Heart right ventricle (tissue), 16 donors: ENCODE results near the gene PRR15L. TPM values are rescaled to one million over a fixed set of nuclear protein-coding genes. Genes with fewer than 3 reads are reported as not detected.

Experiments
- ATAC-seq, 8 donors: fragments of 200-7000 bp; cut with Tn5 transposase; one replicate each; pipeline ENCODE4 v1.9.1; 2020; ENCODE audit warnings: mild to moderate bottlenecking in 8 of 8, moderate library complexity in 8 of 8, moderate number of reproducible peaks in 1 of 8
- DNase-seq, 2 donors: peaks; one replicate each; pipeline ENCODE4 v3.0.0-alpha.2; 2020
- H3K27ac ChIP-seq, 10 donors: fragments of 200-600 bp; sonication (generic) in 2 of 10; one replicate each; pipeline versions ENCODE4 v1.5.0 to v1.8.0; 2020 to 2022; ENCODE audit warnings: mild to moderate bottlenecking in 3 of 10
- H3K27me3 ChIP-seq, 7 donors: fragments of 200-600 bp; one replicate each; pipeline ENCODE4 v1.8.0; 2021 to 2022; ENCODE audit warnings: mild to moderate bottlenecking in 2 of 7
- H3K36me3 ChIP-seq, 9 donors: fragments of 200-600 bp; sonication (generic) in 1 of 9; one replicate each; pipeline versions ENCODE4 v1.5.0 to v1.8.0; 2020 to 2022; ENCODE audit warnings: mild to moderate bottlenecking in 2 of 9
- H3K4me1 ChIP-seq, 9 donors: fragments of 200-600 bp; sonication (generic) in 1 of 9; one replicate each; pipeline versions ENCODE4 v1.5.0 to v1.8.0; 2020 to 2022; ENCODE audit warnings: mild to moderate bottlenecking in 4 of 9
- H3K4me3 ChIP-seq, 10 donors: fragments of 200-600 bp; sonication (generic) in 2 of 10; one replicate each; pipeline versions ENCODE4 v1.5.0 to v1.8.0; 2020 to 2022; ENCODE audit warnings: mild to moderate bottlenecking in 7 of 10, moderate library complexity in 2 of 10
- H3K9me3 ChIP-seq, 11 donors: fragments of 200-600 bp in 10 of 11; sonication (generic) in 2 of 11; one replicate each; pipeline versions ENCODE4 v1.5.0 to v1.8.0; 2013 to 2022; ENCODE audit warnings: mild to moderate bottlenecking in 2 of 11, control low read depth in 1 of 11, moderate library complexity in 1 of 11
- WGBS, 2 donors: extraction: QIAGEN DNeasy Blood & Tissue Kit; methylation state at CpG; one replicate each; pipeline ENCODE4 v1.1.7; 2013; ENCODE audit warnings: inconsistent platforms in 1 of 2; 5-methylcytosine and 5-hydroxymethylcytosine counted together
- intact Hi-C, 10 donors: fragments of 100-400 bp; cut with DNase I; formaldehyde crosslinking; loops; one replicate each; pipeline versions ENCODE4 v1.11.1 to v1.14.2; 2022
- long read RNA-seq, 3 donors: library from polyadenylated mRNA; unstranded; transcript quantifications; one replicate each; pipeline ENCODE4 v2.0.0, GENCODE V29; 2020 to 2021
- polyA plus RNA-seq, 2 donors: library from polyadenylated mRNA; stranded (reverse); fragments of 200-250 nt; gene quantifications; one replicate each; pipeline ENCODE4 v1.2.3, GENCODE V29; 2013
- total RNA-seq, 10 donors: library from RNA; stranded (reverse); fragmentation: NEBNext Ultra II Directional in 3 of 10; extraction: Animal tissue kit (Norgen Biotek cat#: 25700) in 3 of 10; gene quantifications; one replicate each; pipeline versions ENCODE4 v1.2.1 to v1.2.4, GENCODE V29; 2021 to 2023
- TF ChIP-seq, protein P1 (sequence below), 9 donors: fragments of 200-600 bp; sonication (generic) in 2 of 9; IDR thresholded peaks; one replicate each; pipeline versions ENCODE4 v1.5.0 to v1.8.0; 2021 to 2022; ENCODE audit warnings: antibody characterized with exemption in 9 of 9, mild to moderate bottlenecking in 5 of 9, moderate library complexity in 1 of 9
- donor health status: Arrhythmogenic right ventricular cardiomyopathy.
- donor health status: ischemic (EF 13 %, LVEDD 7.1; RV severe dilation, severe dysfunction).
- donor health status: healthy with polysubstance abuse.
- donor health status: DM: no; HTN: yes; CAD: no.
- donor health status: DM: no; HTN: no; CAD: no.
- donor health status: ischemic (EF 25% LVEDD 6.9; RV normal size, moderate dysfunction).
- donor health status: ischemic (EF 25% LVEDD 5.7; RV mildly dilated, moderate dysfunction).
- donor health status: healthy.
- donor health status: DM: yes; HTN: yes; CAD: no.
- donor health status: Ischemic cardiomyopathy.
- donor health status: ischemic (EF 35%, LVEDD 5.7; RV mildly dilated, moderate dysfunction).
- donor health status: nonischemic (EF 11% LVEDD 7.7; RV severe dilation, severe dysfunction).
- donor health status: DM: yes; HTN: yes; CAD: no.
- donor health status: PGD.
- donor health status: ischemic (EF 29% LVEDD 5.4; RV normal size, mild dysfunction).
- donor health status: nonischemic (EF 23%, LVEDD 6.1; RV moderate dilation, normal function).

The PRR15L gene
- not detected for total RNA-seq
- polyA plus RNA-seq: not detected
- long read RNA-seq, donor 1: 0 reads
- long read RNA-seq, donor 2: 0 reads
- long read RNA-seq, donor 3: 0 reads

DNA sequence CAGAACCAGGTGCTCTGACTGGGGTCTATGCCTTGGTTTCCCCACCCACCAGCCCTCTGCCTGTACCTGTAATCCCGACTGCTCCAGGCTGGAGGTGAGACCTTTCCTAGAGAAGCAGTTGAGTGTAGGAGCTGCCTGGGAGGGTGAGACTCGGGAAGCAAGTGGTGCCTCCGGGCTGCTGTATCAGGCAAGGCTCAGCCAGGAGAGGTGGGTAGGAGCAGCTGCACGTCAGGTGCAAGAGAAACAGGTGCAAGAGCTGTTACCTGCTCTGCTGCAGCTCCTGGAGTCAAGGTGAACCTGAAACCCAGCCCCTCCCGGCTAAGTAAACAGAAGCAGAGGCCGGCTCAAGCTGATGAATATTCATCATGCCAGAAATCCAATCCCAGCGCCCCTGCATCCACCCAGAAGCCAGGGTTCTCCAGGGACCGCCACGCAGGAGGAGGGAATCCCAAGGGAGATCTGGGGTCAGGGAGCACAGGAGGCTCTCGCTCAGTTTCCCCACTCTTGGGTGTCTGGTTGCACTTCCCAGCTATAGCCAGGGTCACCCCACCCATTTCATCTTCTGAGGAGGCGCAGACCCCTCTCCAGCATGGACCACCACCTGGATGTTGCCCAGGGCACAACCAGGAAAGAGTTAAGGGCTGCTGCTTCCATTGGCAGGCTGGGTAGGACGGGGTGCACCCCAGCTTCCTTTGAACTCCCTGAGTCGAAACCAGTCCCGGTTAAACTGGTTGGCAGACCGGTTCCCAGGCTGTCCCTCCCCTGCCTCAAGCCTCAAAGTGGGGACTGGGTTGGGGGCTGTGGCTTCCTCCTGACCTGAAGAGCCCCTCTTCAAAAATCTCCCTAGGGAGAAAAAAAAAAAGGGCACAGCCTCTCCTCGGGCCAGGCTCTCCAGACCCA, at the start of gene PRR15L:
Gene PRR15L, minus strand, starts transcription at position 293 of the 900 bp plus-strand sequence. CDS start 4,649 bp downstream, outside the sequence.
- intact Hi-C loops: loop anchor here in 1 of 10 donors (10.0 kb wide), 1 partner anchor 57 kb away; no protein-coding TSS in a partner anchor
- no peak for DNase-seq
- H3K4me1 ChIP-seq: no peaks in the 10 kb centered on the region
- no peak within 1 kb of the TSS for H3K4me3 ChIP-seq
- TF ChIP-seq, protein P1, sequence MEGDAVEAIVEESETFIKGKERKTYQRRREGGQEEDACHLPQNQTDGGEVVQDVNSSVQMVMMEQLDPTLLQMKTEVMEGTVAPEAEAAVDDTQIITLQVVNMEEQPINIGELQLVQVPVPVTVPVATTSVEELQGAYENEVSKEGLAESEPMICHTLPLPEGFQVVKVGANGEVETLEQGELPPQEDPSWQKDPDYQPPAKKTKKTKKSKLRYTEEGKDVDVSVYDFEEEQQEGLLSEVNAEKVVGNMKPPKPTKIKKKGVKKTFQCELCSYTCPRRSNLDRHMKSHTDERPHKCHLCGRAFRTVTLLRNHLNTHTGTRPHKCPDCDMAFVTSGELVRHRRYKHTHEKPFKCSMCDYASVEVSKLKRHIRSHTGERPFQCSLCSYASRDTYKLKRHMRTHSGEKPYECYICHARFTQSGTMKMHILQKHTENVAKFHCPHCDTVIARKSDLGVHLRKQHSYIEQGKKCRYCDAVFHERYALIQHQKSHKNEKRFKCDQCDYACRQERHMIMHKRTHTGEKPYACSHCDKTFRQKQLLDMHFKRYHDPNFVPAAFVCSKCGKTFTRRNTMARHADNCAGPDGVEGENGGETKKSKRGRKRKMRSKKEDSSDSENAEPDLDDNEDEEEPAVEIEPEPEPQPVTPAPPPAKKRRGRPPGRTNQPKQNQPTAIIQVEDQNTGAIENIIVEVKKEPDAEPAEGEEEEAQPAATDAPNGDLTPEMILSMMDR (IDR thresholded peaks at IDR 0.05): no peak
- WGBS, 2 donors: 51 to 57% methylated on average over 16 of the region's 16 CpGs
- H3K9me3 ChIP-seq: peaks cover 0 to 5% (median 0%) of the 10 kb centered on the region in 11 donors
- no peak for ATAC-seq
- H3K27me3 ChIP-seq: no peaks in the 10 kb centered on the region
- H3K36me3 ChIP-seq: no peaks in the 10 kb centered on the region
- H3K27ac ChIP-seq: no peak within 1 kb of the TSS

DNA sequence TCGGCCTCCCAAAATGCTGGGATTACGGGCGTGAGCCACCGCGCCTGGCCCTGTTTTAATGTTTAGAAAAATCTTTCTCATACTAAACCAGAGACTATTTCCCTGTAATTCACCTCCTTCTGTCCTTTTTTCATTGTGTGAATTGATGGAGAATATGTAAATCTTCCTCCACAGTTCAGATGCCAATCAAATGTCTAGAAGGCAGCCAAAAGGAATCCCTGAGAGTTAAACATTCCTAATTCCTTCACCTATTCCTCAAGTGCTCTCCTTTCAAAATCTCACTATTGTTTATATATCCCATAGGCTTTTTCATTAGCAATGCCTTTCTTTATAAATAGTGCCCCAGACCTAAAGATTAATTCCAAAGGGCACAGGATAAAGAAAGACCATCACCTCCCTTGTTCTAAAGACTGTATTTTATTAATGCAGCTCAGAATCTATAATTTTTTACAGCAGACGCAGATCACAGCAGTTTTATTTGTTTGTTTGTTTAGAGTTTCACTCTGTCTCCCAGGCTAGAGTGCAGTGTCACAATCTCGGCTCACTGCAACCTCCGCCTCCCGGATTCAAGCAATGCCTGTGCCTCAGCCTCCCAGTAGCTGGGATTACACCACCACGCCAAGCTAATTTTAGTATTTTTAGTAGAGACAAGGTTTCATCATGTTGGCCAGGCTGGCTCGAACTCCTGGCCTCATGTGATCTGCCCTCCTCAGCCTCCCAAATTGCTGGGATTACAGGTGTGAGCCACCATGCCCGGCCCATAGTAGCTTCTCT, 49.4 kb upstream of the PRR15L start:
- TF ChIP-seq, protein P1 (IDR thresholded peaks at IDR 0.05): no peak
- intact Hi-C loops: no loop called here
- H3K27me3 ChIP-seq: peaks cover 0 to 41% (median 28%) of the 10 kb centered on the region in 7 donors
- H3K9me3 ChIP-seq: no peaks in the 10 kb centered on the region
- DNase-seq (no peak), ATAC-seq (no peak)
- H3K4me1 ChIP-seq: peaks cover 0 to 46% (median 15%) of the 10 kb centered on the region in 9 donors
- H3K27ac ChIP-seq: no peak overlapping the region
- no peaks in the 10 kb centered on the region for H3K36me3 ChIP-seq
- 87 to 91% methylated on average over 12 of the region's 12 CpGs for WGBS, 2 donors
- no peak overlapping the region for H3K4me3 ChIP-seq

DNA sequence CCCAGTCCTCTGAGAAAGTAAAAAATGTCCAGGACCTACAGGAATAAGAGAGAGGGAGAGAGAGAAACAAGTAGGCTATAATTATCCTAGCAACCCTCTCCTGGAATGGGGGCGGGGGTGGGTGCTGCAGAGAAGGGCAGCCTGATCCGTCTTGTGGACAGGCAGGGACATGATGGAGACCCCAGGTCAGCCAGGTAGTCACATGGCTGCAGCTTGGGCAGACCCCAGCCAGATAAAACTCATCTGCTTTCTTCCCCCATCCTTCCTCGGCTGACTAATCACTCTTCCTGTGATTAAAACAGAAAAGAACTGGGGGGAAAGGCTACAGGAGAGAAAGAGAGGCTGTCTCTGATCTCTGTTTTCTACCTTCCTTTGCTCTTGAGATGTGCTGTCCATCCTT, 47.3 kb upstream of the PRR15L start:
- intact Hi-C loops: no loop called here
- no peaks in the 10 kb centered on the region for H3K9me3 ChIP-seq
- H3K4me1 ChIP-seq: peaks cover 0 to 54% (median 15%) of the 10 kb centered on the region in 9 donors
- TF ChIP-seq, protein P1 (IDR thresholded peaks at IDR 0.05): no peak
- peaks cover 0 to 20% (median 8%) of the 10 kb centered on the region in 7 donors for H3K27me3 ChIP-seq
- DNase-seq (no peak), ATAC-seq (no peak)
- 29% methylated on average over 3 of the region's 3 CpGs for WGBS, 2 donors
- H3K4me3 ChIP-seq: no peak overlapping the region
- H3K36me3 ChIP-seq: no peaks in the 10 kb centered on the region
- H3K27ac ChIP-seq: no peak overlapping the region
